GM21381 (cell line): Measurements from ENCODE around the gene UTP14A.
"Not testable (repeated sequence)": the region's sequence is repeated elsewhere in the genome, so short reads cannot be mapped to it uniquely, and the experiment has no call there.

ENCODE experiments used
- ATAC-seq: cut with Tn5 transposase; IDR thresholded peaks from one replicate; pipeline ENCODE4 v1.9.1; 2021; ENCODE audit warnings: mild to moderate bottlenecking, moderate library complexity; ENCODE audit not compliant: unreplicated experiment

UTP14A gene

DNA sequence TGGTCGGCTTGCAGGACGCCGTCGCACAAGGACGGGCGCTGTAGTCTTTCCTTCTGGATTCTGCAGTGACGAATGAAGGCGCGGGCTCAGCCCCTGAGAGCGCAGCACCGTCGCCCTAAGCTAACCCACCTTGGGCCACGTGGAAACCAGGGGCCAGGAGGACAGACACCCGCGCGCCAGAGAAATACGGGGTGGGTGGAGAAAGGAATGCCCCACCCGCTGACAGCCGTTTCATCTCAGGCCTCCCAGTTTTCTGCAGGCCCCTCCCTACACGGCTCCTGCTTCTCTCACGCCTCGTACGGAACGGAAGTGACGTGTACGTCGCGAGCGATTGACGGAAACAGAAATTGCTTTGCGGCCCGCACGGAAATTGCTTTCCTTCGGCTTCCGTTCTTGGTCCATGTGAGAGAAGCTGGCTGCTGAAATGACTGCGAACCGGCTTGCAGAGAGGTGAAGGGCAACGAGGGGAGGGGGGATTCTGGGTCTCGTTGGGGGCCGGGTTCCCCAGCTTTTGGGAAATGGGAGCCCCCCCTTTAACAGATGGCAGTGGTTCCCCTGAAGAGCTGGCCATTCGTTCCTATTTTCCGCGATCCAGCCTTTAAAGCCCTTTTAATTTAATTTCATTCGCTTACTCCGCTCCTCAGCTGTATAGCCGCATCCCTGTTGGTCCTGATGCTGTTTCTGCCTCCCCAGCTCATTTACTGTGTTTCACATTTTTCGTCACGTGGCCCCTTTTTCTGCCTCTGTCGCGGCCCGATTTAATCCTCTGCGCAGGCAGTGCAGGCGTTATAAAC lies at the start of gene UTP14A:
UTP14A (plus strand) TSS at position 378 of the 794 bp plus-strand sequence; CDS start at position 425, 47 bp downstream.
- ATAC-seq = peak; percentile 98

DNA sequence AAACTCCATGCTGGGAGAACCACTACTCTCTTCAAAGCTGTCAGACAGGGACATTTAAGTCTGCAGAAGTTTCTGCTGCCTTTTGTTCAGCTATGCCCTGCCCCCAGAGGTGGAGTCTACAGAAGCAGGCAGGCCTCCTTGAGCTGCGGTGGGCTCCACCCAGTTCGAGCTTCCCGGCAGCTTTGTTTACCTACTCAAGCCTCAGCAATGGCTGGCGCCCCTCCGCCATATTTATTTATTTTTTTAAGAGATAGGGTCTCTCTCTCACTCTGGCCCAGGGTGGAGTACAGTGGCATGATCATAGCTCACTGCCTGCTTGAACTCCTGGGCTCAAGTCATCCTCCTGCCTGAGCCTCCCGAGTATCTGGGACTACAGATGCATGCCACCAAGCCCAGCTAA lies 46.8 kb upstream of the UTP14A start:
- not testable (repeated sequence) for ATAC-seq

DNA sequence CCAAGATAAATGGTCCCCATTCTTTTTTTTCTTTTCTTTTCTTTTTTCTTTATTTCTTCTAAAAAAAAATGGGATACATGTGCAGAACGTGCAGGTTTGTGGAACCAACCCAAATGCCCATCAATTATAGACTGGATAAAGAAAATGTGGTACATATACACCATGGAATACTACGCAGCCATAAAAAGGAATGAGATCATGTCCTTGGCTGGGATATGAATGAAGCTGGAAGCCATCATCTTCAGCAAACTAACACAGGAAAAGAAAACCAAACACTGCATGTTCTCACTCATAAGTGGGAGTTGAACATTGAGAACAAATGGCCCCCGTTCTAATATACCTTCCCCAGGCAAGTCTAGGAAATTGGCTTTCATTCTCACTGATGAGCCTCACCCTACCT lies 39.6 kb upstream of the UTP14A start:
- not testable (repeated sequence) for ATAC-seq

DNA sequence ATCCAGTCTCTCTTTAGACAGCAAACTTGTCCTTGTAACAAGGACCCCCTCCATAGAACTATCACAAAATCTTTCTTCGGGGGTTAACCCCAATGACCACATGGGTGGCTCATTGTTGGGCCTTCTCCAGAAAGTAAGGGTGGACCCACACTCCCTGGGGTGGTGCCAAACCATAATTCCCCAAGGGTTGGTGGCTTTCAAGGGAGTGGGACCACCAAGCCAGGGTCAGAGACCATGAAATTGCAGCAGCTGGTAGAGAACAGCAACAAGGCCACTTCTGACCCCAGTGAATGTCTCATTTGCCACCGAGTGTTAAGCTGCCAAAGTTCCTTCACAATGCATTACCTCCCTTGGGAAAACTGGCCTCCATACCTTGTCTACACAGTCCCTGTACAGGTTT lies 33.4 kb upstream of the UTP14A start:
- ATAC-seq = no peak

DNA sequence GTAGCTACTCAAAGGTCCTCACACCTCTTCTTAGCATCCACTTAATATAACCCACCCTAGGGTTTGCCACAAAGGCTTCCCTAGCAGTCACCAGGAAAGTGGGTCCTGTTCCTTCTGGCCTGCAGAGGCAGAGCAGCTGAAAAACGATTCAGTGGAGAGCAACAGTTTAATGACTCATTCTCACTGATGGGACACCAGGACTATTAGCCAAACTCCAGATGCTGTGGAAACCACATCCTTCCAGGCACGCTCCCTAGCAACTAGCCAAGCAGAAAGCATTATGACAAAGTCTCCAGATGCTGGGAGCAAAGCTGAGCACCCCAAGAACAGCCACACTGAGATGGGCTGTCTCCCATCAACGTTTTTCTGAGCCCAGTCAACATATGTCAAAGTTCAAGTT lies 30.3 kb upstream of the UTP14A start:
- ATAC-seq = no peak

DNA sequence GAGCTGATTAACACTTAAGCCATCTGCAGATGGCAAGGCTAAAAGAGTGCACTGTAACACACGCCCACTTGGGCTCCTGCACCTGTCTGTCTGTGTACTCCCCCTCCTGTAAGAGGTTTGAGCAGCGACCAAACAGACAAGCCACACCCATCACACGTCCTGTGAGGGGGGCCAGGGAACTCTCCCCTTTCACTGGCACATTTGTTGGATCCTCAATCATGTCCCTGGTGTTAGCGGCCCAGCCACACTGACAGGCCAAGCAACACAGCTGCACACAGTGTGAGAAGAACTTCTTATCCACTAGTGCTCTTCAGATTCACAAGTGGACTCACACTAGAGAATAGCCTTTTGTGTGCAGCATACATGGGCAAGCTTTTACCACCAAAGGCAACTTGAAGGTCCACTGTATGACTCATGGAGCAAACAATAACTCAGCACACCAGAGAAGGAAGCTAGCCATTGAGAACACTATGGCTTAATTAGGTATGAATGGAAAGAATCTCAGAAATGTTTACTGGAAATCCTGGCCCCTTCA lies 29.1 kb upstream of the UTP14A start:
- no peak for ATAC-seq

GRCh38 chrX:129877401-129877800 lies 28.6 kb upstream of the UTP14A start:
- no peak for ATAC-seq

- ATAC-seq = no peak
These were observed 5.9 kb upstream of the UTP14A start for GRCh38 chrX:129900054-129900453.

- no peak for ATAC-seq
These were observed 2.7 kb downstream of the UTP14A start for GRCh38 chrX:129908636-129909035.

GRCh38 chrX:129925305-129926092 lies 19.5 kb downstream of the UTP14A start:
- no peak for ATAC-seq

GRCh38 chrX:129930941-129931410 lies 25.0 kb downstream of the UTP14A start:
- no peak for ATAC-seq

GRCh38 chrX:129931411-129932015 lies 25.5 kb downstream of the UTP14A start:
- ATAC-seq = peak; percentile 70

- ATAC-seq = peak; percentile 58
These were observed 26.3 kb downstream of the UTP14A start for GRCh38 chrX:129932016-129932820.

DNA sequence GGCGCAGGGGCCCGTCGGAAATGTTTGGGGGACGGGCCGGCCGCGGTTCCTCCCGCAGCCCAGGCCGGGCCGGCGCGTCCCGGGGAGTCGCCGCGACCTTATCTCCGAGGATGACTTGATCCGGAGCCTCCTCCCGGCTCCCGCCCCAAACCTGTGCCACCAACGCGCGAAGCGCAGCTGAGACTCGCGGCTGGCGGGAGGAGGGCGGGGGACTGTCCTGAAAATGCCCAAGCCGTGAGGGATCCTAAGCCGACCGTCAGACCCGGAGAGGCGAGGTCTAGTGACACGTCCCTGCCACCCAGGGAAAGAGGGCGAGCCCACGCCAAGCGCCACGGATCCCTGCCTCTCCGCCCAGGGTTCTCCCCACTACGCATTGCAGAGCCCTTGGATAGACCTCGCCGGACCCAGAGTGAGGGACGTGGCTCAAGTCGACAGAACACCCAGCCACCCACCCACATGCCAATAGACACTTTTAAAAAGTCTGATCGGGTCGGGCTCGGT lies 26.9 kb downstream of the UTP14A start:
- ATAC-seq = peak; percentile 2

GRCh38 chrX:129933700-129934099 lies 27.7 kb downstream of the UTP14A start:
- ATAC-seq = no peak

GRCh38 chrX:129934461-129934860 lies 28.5 kb downstream of the UTP14A start:
- ATAC-seq = no peak

- no peak for ATAC-seq
These were observed 29.0 kb downstream of the UTP14A start for GRCh38 chrX:129934952-129935351.

GRCh38 chrX:129938081-129938480 lies 32.1 kb downstream of the UTP14A start:
- no peak for ATAC-seq

- ATAC-seq = no peak
These were observed 34.0 kb downstream of the UTP14A start for GRCh38 chrX:129939986-129940385.

DNA sequence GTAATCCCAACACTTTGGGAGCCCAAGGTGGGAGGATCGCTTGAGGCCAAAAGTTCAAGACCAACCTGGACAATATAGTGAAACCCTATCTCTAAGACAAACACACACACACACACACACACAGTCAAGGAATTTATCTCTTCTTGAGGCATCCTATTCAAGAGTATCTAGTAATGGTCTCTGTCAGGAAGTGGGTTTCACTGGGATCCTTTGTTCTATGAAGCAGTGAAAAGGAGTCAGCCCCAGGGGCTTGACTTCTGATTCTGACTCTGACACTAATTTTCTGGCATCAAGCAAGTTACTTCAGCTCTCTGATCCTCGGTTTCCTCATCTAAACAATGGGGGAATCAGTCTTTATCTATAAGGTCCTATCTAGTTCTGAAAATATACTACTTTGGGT lies 34.8 kb downstream of the UTP14A start:
- ATAC-seq = no peak
